ENCODE measurements around the gene FILIP1L.

The FILIP1L gene

GRCh38 chr3:100114413-100115030, at the start of gene FILIP1L:
Gene FILIP1L, minus strand, starts transcription at chr3:100114501.
- no peak for DNase-seq (ENCODE audit: low read depth in 2 of 2)

DNA sequence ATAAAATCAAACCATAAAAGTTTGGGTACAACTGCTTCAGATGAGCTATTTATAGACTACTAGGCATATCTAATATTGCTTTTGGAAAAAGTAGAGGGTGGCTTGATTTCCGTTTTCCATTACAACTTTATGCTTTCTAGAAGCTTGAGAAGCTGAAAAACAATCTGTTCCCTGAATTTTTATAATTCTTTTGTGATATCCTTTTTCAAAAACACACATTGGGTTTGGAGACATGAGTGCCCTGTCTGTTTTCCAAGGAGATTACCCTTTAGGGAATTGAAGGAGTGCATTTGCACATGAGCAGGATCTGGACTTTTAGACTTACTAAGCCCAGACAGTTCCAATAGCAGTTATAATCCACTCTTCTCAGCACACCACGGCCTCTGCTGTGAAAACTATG, 49.5 kb upstream of the FILIP1L start:
- no peak for DNase-seq (ENCODE audit: low read depth in 2 of 2)

GRCh38 chr3:100160521-100160920, 46.2 kb upstream of the FILIP1L start:
- no peak for DNase-seq (ENCODE audit: low read depth in 2 of 2)

DNA sequence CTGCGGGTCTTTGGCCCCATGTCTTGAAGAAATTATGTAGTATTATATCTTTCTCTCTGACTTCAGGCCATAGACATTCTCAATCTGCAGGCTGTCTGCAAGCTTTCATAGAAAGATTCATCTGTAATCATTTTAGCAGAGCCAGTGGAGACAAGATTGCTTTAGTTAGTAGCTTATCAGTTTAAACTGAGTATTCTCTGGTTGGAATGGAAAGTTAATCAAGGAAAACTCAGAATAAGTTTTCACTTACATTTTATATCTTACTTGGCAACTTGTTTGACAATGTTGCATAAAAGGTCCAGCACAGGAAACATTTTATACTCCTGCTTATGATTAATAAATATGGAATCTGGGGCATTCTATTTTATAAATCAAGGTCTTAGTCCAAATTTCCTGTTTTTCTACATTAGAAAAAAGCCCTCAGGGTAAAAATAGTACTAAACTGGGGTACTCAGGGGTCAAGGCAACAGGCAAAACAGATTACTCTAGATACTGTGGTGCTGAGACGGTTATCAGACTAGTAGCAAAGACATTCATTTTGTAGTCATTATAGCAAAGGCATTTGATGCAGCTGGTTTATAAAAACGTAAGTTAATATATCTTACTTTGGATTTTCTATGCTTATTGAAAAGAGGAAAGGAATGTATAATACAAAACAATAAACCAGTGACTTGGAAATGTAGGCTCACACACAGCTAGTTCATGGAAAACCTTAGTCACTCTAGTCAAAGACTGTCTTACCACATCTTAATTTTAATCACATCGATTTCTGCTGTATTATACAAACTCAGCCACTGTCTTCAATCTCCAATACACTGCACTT, 45.2 kb upstream of the FILIP1L start:
- DNase-seq (ENCODE audit: low read depth in 2 of 2): no peak

DNA sequence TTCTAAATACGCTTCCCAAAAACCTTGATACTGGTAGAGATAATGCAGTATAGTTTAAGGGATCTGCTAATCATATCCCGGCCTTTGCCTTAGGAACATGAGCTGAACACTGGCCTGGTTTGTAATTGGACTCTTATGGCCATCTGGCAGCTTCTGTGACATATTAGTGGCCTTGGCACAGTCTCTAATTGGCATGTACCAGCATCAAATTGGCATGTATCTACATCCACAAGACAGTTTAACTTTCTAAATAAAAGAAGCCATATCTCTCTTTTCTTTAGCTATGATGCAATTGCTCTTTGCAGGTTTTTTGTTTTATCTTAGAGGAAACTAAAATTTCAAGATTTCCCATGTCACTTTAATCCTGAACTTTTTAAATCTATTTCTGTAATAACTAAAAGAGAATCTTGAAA, 44.6 kb upstream of the FILIP1L start:
- DNase-seq (ENCODE audit: low read depth in 2 of 2): no peak

DNA sequence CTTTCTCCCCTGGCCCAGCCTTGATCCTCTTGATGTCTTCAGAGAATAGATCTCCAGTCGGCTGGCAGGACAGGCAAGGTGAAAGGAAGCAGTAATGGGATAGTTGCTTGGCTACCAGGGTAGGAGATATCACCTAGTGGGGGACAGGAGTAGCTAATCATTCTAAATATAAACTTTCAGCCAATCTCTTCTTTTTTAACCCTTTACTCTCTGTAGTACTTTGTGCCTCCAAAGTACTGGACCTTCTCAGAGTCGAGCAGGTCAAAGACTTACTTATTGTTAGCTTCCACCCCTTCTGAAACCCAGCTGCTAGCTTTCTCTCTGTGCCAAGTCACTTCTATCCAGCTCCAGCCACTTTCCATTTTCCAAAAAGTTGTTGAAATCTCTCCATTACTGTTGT, 43.4 kb upstream of the FILIP1L start:
- DNase-seq (ENCODE audit: low read depth in 2 of 2): no peak

- DNase-seq (ENCODE audit: low read depth in 2 of 2): no peak
These were observed 41.3 kb upstream of the FILIP1L start for GRCh38 chr3:100155590-100155989.

- DNase-seq (ENCODE audit: low read depth in 2 of 2): no peak
These were observed 40.8 kb upstream of the FILIP1L start for GRCh38 chr3:100155128-100155527.

- DNase-seq (ENCODE audit: low read depth in 2 of 2): no peak
These were observed 39.9 kb upstream of the FILIP1L start for GRCh38 chr3:100154171-100154570.

GRCh38 chr3:100151024-100151707, 36.9 kb upstream of the FILIP1L start:
- DNase-seq (ENCODE audit: low read depth in 2 of 2): no peak

DNA sequence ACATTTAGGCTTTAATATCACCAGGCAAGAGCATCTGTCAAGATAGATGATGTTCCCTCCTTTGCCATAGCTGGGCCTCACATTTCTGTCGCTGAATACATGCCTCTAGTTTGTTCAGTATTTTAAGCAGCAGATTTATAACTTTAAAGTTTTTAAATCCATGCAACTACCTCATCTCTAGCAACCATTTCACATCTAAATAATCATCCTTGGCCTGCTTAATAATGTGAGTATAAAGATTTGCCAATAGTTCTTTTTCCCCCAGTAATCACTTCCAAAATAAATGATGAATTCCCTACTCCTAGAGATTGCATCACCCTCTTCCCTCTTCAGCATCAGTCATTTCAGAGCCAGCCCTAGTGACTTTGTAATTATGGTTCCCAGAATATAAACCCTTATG, 36.2 kb upstream of the FILIP1L start:
- no peak for DNase-seq (ENCODE audit: low read depth in 2 of 2)

DNA sequence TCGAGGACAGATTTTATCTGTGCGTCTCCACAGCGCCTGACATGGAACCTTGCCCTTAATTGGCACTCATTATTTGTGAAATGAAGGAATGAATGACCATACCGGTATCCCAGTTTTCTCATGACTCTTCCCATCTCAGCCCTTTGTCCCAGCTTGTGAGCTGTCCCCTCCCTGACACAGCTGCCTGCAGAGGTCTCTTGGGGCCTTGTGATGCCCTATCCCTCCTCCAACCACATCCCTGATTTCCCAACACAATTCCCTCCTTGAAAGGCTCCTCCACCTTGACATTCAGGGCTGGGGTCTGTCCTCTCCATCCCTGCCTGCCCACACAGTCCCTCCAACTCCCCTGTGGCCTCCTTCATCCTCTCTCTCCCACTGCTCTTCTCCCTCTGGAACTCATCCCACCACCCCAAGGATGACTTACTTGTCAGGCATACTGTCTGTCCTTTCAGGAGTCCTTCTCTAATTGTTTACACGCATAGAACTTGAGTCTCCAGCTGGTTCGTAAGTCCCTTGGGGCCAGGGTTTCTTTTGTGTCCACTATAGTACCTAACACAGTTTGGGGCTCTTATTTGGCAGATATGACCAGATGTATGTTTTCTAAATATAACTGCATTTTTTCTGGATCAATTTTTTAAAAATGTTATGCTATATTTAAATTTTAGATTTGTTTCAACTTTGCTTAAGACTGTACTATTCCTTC, 35.6 kb upstream of the FILIP1L start:
- no peak for DNase-seq (ENCODE audit: low read depth in 2 of 2)

- no peak for DNase-seq (ENCODE audit: low read depth in 2 of 2)
These were observed 34.8 kb upstream of the FILIP1L start for GRCh38 chr3:100149130-100149529.

DNA sequence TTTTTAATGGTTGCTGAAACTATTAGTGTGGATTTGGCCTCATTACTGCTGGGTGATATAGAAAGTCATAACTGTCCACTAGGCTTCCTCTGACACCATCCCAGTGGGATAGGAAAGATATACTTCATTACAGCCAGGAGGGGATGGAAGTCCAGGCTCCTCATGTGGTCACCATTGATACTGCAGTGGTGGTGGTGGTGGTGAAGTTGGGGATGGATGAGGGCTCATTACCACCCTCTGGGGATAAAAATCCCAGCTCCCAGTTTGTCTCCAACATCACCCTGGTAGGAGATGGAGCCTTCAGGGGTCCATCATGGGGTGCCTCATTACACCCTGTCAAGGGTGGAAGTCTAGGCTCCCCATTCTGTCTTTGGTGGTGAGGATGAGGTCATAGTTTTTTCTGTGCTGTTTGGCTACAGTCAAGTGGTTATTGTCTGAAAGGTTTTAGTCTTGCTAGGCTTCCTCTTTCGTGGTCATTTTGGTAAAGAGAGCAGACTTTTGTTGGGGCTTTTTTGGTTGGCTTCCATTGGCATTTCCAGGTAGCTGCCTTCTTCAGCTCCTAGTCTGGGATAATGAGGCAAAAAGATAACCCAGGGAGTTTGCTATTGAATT, 30.1 kb upstream of the FILIP1L start:
- DNase-seq (ENCODE audit: low read depth in 2 of 2): no peak

DNA sequence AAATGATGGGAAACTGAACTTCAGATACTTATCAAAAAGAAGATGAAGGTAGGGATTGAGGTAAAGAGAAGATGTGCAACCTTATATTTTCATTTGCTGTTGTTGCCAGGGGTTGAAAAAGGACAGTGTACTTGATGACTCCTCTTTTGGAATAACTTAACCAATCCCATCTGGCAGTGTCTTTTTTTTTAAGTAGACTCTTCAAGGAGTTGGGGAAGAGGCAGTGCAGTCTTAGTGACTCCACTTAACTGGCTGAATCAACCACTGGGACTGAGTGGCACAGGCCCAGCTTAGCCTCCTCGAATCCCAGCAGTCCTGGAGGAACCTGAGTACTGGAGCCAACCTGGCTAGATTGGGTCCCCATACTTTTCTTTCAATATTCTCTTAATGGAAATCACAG, 27.3 kb upstream of the FILIP1L start:
- DNase-seq (ENCODE audit: low read depth in 2 of 2): no peak

DNA sequence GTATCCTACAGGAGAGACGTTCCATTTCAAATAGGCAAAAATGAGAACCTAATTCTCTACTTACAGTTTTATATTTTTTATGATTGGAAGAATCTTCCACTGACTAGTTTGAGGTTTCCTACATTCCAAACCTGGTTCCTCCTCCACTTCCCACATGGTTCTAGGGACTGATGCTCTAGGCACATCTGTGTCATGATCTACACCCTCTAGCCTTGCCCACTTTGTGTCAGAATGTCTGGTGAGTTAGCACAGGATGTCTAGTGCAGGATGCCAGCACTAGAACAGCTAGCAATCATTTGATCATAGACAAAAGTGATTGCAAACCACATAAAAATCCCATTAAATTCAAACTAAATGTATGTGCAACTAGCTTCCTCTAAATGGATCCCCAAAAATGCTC, 26.7 kb upstream of the FILIP1L start:
- DNase-seq (ENCODE audit: low read depth in 2 of 2): no peak

GRCh38 chr3:100136921-100137320, 22.6 kb upstream of the FILIP1L start:
- DNase-seq (ENCODE audit: low read depth in 2 of 2): no peak

DNA sequence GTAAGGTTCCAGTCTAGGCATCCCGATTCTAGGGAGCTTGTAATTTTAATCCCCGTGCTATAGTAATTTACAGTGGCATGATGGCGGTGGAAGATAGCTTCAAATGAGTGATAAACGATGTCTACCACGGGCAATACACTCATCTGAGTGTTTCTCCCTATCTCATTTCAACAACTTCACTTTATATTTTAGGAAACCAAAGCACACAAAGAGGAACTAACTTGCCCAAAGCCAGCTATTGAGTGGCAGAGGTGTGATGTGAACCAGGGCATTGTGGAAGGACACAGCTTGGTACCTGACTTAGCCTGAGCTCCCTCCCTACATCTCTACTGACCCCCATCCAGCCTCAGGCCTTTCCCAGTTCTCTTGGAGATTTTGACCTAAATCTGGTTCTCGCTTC, 16.9 kb upstream of the FILIP1L start:
- no peak for DNase-seq (ENCODE audit: low read depth in 2 of 2)

DNA sequence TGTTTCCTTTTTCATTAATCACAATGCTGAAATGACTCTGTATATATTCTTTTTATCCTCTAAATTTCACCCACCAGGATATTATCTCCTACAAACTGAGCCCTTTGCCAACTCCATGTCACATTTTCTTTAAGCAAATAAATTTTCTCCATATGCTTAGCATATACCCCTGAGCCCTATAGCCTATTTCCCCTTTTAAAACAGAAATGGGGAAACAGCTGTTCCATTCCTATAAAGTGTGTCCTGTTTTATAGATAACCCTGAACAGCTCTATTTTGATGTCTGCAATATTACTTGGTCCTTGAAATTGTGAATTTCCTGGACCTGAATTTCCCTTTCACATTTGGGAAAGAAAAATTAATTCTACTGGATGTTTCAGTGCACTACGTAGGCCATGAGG, 15.6 kb upstream of the FILIP1L start:
- no peak for DNase-seq (ENCODE audit: low read depth in 2 of 2)

DNA sequence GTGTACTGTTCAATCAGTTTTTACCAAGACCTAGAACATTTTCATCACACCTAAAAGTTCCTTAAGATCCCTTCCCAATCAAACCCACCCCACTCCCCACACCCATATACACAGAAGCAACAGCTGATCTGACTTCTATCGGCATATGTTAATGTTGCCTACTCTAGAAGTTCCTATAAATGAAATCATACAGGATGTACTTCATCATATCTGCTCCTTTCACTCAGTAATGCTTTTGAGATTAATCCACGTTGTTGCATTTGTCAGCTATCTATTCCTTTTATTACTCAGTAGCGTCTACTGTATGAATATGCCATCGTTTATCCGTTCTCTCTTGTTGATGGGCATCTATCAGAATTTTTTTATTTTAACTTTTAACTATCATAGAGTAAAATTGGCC, 14.3 kb upstream of the FILIP1L start:
- no peak for DNase-seq (ENCODE audit: low read depth in 2 of 2)

- no peak for DNase-seq (ENCODE audit: low read depth in 2 of 2)
These were observed 13.5 kb upstream of the FILIP1L start for GRCh38 chr3:100127792-100128191.
